PFSK-1 (cell line): Measurements from ENCODE around the gene COL2A1.

Experiments
- FOXP2 ChIP-seq: optimal IDR thresholded peaks from 2 replicates; pipeline ENCODE3; 2011; ENCODE audit warnings: borderline replicate concordance, control low read depth, inconsistent platforms; ENCODE audit not compliant: insufficient read depth; ENCODE audit errors: extremely low read length, extremely low read depth
- POLR2AphosphoS5 ChIP-seq: IDR thresholded peaks from 2 replicates; pipeline ENCODE4 v1.6.1; 2012; ENCODE audit warnings: low read depth, mild to moderate bottlenecking, control low read depth, low read length, moderate library complexity
- REST ChIP-seq, 2 experiments: IDR thresholded peaks; 2 replicates each; pipeline versions ENCODE4 v1.6.1 to v1.8.0; 2011 to 2012; ENCODE audit warnings: low read depth in 2 of 2, low read length in 2 of 2, control low read depth in 1 of 2, inconsistent platforms in 1 of 2, mild to moderate bottlenecking in 1 of 2, moderate library complexity in 1 of 2; ENCODE audit not compliant: insufficient read depth in 1 of 2
- TAF1 ChIP-seq: IDR thresholded peaks from 2 replicates; pipeline ENCODE4 v1.6.1; 2012; ENCODE audit warnings: low read length, control low read depth, borderline replicate concordance; ENCODE audit not compliant: insufficient read depth

GRCh38 chr12:47942614-47943225 lies 61.6 kb downstream of the COL2A1 start:
- TF ChIP-seq TAF1, result no peak
- TF ChIP-seq FOXP2, result no peak
- no peak for TF ChIP-seq POLR2AphosphoS5
- TF ChIP-seq REST (IDR thresholded peaks at IDR 0.05; ENCODE audit: insufficient read depth in 1 of 2, low read depth in 2 of 2, low read length in 2 of 2), result no peak
